Lung microvascular endothelial cell (primary cell): ENCODE data around the gene C1orf216. TPM values are rescaled to one million over a fixed set of nuclear protein-coding genes. Genes with fewer than 3 reads are reported as not detected.
A peak's percentile ranks its signal among the peaks of the same experiment; 100 is the strongest.
"Not testable (repeated sequence)": the region's sequence is repeated elsewhere in the genome, so short reads cannot be mapped to it uniquely, and the experiment has no call there.

ENCODE experiments used
- DNase-seq, 2 donors: peaks; one replicate each; pipeline versions ENCODE4 v3.0.0 to v3.0.0-alpha.2; 2010; ENCODE audit warnings: low read depth in 2 of 2
- total RNA-seq: library from RNA; depleted of rRNA; stranded (reverse); fragments of >200 nt; gene quantifications from 2 replicates; pipeline ENCODE4 v1.2.1, GENCODE V29; 2014

The C1orf216 gene
- total RNA-seq, 1 donor from 2014 or later: 17.1 TPM

DNA sequence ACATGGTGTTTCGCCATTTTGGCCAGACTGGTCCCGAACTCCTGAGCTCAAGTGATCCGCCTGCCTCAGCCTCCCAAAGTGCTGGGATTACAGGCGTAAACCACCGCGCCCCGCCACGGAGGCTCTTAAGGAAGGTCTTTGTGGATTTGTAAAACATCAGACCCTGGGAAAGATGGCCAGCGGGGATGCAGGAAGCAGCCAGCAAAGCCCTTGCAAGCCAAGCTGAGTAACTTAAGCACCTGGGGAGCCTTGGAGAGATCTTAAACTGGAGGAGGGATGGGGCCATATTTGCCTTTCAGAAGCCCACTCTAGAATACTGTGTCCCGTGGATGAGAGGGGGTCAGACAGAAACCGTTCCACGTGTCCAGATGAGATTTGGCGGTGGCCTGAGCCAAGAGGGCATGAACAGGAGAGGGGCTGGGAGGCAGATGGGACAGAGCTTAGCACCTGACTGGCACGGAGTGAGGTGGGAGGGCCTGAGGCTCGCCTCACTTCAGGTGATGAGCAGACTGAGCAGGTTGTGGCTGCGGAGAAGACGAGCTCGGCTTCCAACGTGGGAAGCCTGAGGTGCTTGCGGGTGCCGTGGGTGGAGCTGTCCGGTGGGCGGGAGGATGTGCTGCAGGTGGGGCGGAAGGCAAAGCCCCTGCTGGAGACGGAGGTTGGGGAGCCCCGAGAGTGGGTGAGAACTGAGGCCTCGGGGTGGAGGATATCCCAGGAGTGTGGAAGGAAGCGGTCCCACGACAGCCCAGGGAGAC is 11.7 kb downstream of the C1orf216 start:
- DNase-seq: no peak

DNA sequence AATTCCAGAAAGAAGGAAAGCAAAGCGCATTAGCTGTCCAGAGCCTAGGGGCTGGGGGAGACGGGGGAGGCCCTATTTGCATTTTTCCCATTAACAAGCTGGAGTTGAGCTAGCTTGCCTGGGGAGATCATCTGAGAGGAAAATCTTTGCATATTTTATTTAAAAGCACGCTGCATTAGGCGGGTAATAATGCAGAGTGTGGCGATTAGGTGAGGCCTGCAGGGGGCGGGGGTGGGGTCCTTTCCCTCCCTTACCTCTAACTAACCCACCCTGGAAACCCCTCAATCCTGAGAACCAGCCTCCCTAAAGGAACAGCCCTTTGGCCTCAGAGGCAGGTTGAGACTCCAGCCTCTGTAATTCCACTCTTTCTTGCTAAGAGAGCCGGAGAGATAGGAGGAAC is 16.2 kb downstream of the C1orf216 start:
- DNase-seq: no peak

DNA sequence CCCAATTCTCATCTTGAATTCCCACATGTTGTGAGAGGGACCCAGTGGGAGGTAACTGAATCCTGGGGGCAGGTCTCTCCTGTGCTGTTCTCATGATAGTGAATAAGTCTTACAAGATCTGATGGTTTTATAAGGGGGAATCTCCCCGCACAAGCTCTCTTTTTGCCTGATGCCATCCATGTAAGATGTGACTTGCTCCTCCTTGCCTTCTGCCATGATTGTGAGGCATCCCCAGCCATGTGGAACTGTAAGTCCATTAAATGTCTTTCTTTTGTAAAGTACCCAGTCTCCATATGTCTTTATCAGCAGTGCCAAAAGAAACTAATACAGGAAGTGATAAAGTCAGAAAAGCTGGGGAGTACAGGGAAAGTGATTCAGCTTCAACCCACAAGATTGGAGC is 19.5 kb downstream of the C1orf216 start:
- peak in 1 of 2 donors; percentile 44 for DNase-seq

DNA sequence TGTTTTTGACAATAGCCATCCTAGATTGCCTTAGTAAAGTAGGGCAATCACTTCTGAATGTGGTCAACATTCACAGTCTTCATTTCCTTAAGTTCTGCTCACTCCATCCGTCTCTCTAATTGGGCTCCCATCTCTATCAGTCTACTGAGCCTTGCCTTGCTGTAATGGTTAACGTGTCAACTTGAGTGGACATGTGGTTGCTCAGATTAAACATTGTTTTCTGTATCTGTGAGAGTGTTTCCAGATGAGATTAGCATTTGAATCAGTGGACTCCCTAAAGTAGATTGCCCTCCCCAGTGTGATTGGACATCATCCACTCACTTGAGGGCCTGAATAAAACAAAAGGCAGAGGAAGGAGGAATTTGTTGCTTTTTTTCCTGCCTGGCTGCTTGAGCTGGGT is 26.4 kb downstream of the C1orf216 start:
- no peak for DNase-seq

DNA sequence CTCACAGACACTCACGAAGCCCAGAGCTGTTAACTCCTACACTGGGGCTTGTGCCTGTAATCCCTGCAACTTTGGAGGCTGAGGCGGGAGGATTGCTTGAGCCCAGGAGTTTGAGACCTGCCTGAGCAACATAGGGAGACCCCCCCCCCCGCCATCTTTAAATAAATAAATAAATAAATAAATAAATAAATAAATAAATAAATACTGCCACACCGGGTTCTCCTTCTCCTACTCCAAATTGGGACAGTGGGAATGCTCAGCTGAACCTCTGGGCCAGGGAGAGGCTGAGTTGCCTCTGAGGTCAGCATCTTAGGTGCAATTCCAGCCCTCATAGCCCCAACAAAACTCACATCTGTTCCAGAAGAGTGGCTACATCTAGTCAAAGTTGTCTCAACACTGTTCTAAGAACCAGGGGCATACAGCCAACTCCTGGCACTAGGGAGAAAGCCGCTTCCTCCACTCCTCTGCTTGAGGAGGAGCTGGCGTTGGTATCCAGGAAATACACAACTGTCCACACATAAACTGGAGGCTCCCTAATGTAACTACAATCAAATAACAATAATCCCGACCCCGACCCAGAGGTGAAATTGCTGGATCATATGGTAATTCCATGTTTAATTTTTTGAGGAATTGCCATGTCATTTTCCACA is 27.0 kb downstream of the C1orf216 start:
- DNase-seq: no peak

DNA sequence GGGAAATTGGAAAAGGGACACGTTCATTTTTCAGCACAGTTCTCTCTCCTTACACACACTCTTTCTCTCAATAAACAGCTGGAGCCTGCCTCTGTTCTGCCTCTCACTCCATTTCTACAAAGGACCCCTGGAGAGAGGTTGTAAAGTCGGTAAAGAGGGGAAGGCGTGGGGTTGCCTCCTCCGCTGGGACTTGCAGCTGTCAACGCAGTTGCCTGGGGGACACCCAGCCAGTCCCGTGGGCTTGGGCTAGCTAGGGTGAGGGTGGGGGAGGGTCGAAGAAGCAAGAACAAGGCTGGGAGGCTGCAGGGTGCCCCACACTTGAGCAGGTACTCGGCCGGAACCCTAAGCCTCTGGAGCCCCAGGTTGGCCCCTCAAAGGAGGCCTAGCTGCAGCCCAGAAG is 27.6 kb downstream of the C1orf216 start:
- DNase-seq: no peak

DNA sequence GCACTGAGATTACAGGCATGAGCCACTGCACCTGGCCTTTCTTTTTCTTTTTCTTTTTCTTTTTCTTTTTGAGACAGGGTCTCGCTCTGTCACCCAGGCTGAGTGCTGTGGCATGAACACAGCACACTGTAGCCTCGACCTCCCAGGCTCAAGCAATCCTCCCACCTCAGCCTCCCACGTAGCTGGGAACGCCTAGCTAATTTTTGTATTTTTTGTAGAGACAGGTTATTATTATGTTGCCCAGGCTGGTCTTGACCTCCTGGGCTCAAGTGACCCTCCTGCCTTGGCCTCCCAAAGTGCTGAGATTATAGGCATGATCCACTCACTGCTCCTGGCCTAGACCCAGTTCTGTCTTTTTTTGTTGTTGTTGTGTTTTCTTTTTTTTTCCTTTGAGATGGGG is 28.6 kb downstream of the C1orf216 start:
- not testable (repeated sequence) for DNase-seq

DNA sequence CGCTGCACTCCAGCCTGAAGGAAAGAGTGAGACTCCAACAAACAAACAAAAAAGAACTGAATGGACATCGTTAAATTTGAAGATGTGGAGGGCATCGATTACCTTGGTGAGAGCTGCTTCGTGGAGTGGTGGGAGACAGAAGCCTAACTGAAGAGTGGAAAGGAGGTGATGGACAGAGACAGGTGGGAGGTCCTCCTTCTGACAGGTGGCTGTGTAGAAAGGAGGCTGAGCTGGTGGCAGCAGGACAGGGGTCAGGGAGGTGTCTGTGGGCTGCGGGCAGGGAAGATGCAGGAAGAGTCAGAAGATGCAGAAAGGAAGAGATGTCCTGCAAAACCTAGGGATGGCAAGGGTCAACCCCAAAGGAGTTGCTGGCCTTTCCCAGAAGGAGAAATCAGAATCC is 30.5 kb downstream of the C1orf216 start:
- DNase-seq: no peak

DNA sequence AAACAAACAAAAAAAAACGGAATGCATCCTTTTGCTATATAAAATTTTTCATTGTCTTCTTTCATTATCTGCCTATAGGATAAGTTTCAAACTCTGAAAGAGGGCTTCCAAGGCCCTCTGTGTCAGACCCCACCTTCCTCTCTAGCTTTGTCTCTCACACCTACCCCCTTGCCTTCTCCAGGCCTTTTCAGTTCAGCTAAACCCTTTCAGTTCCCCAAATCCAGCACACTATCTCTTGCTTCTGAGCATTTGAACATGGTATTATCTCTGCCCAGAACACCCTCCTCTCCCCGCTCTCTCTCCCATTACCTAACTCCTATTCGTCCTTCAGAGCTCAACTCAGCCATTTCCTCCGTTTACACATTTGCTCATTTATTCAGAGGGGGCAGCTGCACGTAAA is 35.7 kb downstream of the C1orf216 start:
- no peak for DNase-seq

DNA sequence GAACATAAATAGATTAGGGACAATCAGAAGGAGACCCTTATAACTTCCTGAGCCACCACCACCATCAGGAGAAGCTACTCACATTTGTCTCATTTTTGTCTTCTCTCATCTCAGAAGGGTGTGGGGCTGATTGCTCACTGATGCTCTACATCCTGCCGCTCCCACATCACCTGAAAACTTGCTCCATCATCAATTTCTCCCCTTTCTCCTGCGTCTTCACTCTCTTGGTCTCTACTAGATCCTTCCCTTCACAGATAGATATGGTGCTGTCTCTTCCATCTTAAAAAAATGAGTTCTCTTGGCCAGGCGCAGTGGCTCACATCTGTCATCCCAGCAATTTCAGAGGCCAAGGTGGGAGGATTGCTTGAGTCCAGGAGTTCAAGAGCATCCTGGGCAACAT is 38.4 kb downstream of the C1orf216 start:
- DNase-seq: no peak

DNA sequence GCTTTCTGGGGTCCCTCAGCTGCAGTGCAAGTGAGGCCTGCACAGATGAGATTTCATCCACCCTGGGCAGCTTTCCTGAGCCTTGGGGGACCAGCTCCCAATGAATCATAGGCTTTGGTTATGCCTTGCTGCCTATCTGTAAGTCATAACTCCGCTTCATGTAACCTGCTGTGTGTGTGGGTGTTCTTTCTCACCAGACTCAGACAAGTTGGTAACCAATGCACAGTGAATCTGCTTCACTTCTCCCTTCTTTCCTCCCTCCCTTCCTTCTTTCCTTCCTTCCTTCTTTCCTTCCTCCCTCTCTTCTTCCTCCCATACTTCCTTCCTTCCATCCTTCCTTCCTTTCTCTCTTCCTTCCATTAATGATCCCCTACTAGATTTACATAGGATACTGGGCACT is 42.9 kb downstream of the C1orf216 start:
- no peak for DNase-seq

DNA sequence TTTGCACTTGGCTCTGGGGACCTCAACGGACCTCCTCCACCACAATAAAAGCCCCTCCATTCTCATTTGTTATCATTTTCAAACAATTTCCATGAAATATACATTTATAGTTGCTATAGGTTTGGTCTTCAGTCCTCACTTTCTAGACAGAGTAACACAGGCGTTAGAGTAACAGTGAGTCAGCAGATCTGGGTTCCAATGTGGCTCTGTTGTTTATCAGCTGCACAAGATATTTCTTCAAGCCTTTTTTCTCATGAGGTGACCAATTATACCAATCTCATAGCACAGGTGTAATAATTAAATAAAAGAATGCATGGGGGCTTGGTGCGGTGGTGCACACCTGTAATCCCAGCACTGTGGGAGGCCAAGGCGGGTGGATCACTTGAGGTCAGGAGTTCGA is 44.6 kb downstream of the C1orf216 start:
- no peak for DNase-seq

DNA sequence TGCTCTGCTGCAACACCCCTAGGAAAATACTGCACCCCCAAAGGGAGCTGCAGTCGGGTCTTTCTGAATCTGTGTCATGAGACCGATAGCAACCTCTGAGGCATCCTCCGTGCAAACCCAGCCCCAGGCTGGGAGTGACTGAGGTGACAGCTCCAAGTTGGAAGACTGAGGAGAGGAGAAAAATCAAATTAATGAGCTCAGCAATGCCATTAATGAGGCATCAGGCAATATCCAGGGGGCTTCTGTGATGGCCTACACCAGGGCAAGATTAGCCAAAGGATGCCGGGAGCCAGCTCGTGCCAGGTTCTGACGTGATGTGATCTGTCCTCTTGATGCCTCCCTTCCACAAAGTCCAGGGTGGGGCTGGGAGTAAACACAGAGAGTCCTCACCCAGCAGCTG is 46.6 kb downstream of the C1orf216 start:
- DNase-seq: no peak

DNA sequence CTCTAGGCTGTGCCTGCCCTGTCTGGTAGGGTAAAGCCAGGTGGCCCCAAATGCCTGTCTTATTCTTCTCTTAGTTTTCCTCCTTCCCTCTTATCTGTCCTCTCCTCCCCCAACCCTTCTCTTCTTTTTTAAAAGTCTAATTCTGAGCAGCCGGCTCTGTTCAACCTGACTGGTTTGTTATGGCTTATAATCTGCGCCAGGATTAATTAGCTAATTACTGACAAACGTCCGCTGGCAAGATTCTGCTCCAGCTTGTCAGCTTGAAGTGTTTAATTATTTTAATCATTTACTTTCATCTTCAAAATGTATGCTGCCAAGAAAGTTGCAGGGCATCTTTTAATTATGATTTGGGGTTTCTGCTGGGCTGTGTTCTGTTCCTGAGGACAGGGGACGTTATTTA is 50.2 kb downstream of the C1orf216 start:
- DNase-seq: no peak

DNA sequence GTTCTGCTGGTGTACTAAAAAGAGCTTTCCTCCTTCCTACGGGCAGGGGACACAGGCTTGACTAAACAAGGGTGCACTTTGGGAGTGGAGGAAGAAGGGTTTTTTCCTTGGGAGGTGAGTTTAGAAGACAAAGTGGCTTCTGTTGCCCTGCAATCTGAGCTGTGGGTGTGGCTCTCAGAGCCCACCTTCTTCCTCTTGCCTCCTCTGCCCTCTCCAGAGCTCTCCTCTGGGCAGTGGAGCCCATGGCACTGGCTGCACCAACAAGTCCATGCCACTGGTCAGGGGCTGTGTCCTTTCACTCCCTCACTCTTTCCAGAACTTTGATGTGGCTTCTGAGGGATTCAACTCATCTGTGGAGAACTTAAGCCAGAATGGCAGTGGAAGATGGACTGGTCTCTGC is 51.8 kb downstream of the C1orf216 start:
- DNase-seq: no peak

DNA sequence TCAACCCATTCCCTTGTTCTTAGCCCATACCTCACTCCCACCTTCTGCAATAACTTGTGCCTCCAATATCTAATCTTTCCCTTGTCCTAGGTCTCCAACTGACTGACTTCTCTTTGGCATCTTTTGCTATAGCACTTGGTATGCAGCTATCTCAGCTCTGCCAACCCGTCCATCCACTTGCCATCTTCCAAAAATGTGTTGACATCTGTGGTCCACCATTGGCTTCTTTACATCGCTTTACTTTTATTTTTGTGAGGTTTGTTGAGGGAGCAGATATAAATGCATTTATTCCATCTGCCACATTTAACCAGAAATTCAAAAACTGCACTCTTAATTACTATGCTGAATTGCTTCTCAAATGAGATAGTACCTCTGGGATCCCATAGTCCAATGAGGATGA is 52.5 kb downstream of the C1orf216 start:
- DNase-seq: no peak

Other genes with a start within 250 kb of the C1orf216 start
- 29.2 and 31.5 TPM in 2 replicates for gene KIAA0319L, start 161.5 kb downstream of the C1orf216 start, total RNA-seq
- gene NCDN, start 161.1 kb downstream of the C1orf216 start, total RNA-seq: 7.4 and 8.5 TPM in 2 replicates
- gene TFAP2E, start 145.6 kb downstream of the C1orf216 start, total RNA-seq: under 0.01 TPM in 2 replicates
- gene PSMB2, start 77.4 kb downstream of the C1orf216 start, total RNA-seq: 13.5 and 17.9 TPM in 2 replicates
- gene CLSPN, start 51.1 kb upstream of the C1orf216 start, total RNA-seq: 3.0 and 7.6 TPM in 2 replicates
- gene AGO4, start 89.1 kb upstream of the C1orf216 start, total RNA-seq: 22.4 and 37.9 TPM in 2 replicates
- 8.1 and 8.3 TPM in 2 replicates for gene AGO1, start 164.3 kb upstream of the C1orf216 start, total RNA-seq
- gene AGO3, start 212.2 kb upstream of the C1orf216 start, total RNA-seq: 5.0 and 8.5 TPM in 2 replicates